Vagina (tissue), 2 donors: ENCODE measurements around the gene CFI.

ENCODE experiments used
- POLR2A ChIP-seq, 2 donors: fragments of 450-650 bp; IDR thresholded peaks; one replicate each; pipeline ENCODE4 v1.6.1; 2017; ENCODE audit warnings: antibody characterized with exemption in 2 of 2, mild to moderate bottlenecking in 2 of 2, moderate library complexity in 2 of 2
- POLR2AphosphoS5 ChIP-seq, 2 donors: sonication (generic); formaldehyde crosslinking; IDR thresholded peaks; one replicate each; pipeline ENCODE4 v1.9.0; 2017; ENCODE audit warnings: antibody characterized with exemption in 2 of 2, mild to moderate bottlenecking in 2 of 2, low read depth in 1 of 2; ENCODE audit not compliant: insufficient read depth in 1 of 2
- TF ChIP-seq, protein P1 (sequence below), 3 experiments: fragments of 450-650 bp in 2 of 3; fragments of 200-600 bp in 1 of 3; sonication (generic) in 1 of 3; IDR thresholded peaks; one replicate each; pipeline ENCODE4 v1.5.1; 2017 to 2019; ENCODE audit warnings: antibody characterized with exemption in 3 of 3, mild to moderate bottlenecking in 2 of 3, moderate library complexity in 2 of 3

DNA sequence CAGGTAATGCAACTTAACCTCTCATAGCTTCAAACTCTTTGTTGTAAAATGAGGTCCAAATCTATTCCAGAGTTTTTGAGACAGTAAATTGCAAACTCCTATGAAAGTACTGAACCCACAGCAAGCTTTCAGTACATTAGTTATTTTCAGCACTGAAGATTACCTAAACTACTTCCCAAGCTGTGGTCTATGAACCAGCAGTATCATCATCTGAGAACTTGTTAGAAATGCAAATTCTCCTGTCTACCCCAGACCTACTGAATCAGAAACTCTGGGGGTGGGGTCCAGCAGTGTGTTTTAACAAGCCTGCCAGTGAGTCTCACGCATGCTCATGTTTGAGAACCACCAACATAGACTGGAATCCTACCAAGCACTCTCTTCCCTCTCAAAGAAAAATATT, 92.8 kb downstream of the CFI start:
- TF ChIP-seq, protein P1, sequence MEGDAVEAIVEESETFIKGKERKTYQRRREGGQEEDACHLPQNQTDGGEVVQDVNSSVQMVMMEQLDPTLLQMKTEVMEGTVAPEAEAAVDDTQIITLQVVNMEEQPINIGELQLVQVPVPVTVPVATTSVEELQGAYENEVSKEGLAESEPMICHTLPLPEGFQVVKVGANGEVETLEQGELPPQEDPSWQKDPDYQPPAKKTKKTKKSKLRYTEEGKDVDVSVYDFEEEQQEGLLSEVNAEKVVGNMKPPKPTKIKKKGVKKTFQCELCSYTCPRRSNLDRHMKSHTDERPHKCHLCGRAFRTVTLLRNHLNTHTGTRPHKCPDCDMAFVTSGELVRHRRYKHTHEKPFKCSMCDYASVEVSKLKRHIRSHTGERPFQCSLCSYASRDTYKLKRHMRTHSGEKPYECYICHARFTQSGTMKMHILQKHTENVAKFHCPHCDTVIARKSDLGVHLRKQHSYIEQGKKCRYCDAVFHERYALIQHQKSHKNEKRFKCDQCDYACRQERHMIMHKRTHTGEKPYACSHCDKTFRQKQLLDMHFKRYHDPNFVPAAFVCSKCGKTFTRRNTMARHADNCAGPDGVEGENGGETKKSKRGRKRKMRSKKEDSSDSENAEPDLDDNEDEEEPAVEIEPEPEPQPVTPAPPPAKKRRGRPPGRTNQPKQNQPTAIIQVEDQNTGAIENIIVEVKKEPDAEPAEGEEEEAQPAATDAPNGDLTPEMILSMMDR (IDR thresholded peaks at IDR 0.05): no peak
- TF ChIP-seq POLR2A (IDR thresholded peaks at IDR 0.05): no peak
- TF ChIP-seq POLR2AphosphoS5 (IDR thresholded peaks at IDR 0.05; ENCODE audit: insufficient read depth in 1 of 2, low read depth in 1 of 2): no peak
